GM19395 (cell line): Measurements from ENCODE around the gene RBKS.

Experiments used
- ATAC-seq: cut with Tn5 transposase; IDR thresholded peaks from one replicate; pipeline ENCODE4 v1.9.1; 2021; ENCODE audit warnings: mild to moderate bottlenecking, moderate library complexity; ENCODE audit not compliant: unreplicated experiment

Gene RBKS

DNA sequence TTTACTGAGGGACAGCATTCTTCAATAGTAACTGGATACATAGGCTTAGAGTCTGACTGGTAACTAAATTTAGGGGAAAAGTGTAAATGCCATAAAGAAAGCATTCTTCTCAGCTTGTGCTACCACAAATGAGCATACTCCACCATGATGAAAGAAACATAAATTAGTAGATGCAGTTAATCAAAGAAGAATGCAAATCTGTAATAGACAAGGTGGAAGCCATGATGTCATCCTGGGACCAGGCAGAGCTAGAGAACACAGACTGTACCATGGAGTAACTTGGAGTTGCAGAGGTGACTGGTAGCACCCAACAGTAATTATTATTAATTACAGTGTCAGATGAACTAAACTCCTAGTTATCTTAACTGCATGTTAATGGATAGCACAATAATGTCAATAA, 51.7 kb downstream of the RBKS start:
- ATAC-seq = no peak

DNA sequence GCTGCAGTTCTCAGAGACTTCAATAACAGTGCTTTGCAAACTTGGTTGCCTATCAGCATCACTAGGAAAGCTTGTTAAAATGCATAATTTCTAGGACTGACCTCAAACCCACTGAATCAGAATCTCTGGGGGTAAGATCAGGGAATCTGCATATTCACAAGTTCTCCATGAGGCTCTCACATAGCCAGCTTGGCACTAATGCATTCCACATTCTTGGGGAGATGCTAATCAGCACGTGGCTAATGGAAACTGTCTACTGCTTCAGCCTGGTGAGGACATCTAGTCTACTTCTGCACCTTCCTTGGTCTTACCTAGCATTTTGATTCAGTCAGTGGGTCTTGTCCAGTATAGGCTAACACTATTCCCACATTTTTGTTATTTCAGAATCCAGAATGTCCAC, 56.3 kb downstream of the RBKS start:
- no peak for ATAC-seq

DNA sequence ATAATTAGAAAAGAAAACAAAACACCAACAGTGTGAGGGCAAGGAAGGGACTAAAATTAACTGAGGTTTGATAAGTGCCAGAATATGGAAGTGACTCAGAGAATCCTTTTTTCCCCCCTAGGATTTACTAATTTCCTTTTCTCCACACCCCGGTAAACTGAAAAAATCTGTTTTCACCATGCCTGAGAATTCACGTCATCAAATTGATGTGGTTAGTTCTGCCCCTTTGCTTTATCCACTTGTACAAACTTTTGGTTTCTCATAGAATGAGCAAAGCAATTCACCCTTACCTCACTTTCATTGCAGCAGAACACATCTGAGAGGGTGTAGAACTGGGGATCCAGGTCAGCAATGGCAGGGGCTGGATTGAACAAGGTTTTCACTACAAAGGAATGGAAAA, 57.8 kb downstream of the RBKS start:
- no peak for ATAC-seq

DNA sequence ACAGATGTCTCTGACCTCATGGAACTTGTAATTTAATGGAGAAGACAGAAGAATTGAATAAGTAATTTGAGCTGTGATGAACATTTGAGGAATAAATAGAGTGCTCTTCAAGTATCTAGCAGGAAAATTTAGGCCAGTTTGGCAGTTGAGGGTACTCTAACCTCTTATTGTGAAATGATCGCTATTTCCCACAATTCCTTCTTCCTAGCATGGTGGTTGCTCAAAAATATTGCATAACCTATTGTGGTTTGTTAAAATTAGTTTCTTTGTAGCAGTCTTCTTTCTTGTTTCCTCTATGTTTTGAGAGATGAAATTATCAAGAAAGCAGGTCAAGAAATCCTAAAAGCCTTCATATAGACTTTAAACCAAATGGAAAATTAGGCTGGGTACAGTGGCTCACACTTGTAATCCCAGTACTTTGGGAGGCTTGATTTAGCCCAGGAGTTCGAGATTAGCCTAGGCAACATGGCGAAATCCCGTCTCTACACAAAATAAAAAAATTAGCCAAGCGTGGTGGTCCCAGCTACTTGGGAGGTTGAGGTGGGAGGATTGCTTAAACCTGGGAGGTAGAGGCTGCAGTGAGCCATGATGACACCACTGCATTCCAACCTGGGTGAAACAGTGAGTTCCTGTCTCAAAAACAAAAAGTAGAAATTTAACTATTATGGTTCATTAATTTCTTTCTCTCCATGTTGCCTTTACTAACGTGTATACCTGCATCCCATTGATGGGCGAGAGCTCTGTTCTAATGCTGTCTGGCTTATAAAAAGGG, 58.7 kb downstream of the RBKS start:
- no peak for ATAC-seq

DNA sequence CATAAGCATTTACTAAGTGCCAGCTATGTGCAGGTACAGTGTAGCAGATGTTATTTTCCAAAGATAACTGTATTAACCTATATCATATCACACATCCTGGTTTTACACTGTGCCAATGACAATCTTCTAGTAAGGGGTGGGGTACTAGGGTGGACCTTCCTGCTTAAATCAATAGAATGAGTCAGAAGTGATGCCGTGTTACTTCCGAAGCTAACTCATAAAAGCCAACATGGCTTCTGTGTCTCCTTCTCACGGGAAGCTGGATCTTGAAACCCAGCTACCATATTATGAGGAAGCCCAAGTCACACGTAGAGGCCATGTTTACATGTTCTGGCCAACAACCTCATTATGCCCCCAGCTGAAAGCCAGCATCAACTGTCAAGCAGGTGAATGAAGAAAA, 59.5 kb downstream of the RBKS start:
- no peak for ATAC-seq

DNA sequence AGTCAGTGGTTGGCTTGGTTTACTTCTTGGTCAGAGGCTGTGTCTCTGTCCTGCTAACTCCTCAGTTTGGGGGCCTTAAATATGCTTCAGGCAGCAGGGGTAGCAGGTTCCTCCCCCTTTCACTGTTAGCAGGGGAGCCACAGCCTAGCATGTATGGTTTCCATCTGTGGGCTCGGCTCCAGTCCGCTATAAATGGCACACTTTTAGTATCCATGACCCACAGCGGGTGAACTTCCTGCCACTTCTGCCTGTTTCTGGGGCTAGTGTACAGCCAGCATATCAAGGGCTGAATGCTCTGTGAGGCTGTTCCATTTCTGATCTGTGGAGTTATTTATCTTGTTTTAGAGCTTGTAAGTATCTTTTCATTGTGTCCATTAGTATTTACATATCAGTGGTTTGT, 60.4 kb downstream of the RBKS start:
- ATAC-seq = no peak

DNA sequence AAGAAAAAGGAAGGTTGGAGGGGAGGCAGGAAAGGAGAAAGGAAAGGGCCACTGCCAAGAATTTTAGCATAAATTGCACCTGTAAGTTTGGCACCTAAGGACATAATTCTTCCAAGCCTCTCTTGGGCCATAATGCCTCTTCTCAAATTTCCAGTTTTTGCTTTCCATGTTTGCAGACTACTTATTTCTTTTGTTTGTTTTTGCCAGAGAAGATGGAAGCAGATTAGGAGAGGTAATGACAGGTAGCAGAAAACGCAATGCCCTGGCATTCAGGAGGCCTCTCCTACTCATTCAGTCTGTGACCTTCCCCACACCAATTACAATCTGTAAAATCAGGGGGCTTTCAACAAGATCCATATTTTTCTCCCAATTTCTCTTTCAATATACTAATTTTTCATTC, 61.9 kb downstream of the RBKS start:
- ATAC-seq = no peak

DNA sequence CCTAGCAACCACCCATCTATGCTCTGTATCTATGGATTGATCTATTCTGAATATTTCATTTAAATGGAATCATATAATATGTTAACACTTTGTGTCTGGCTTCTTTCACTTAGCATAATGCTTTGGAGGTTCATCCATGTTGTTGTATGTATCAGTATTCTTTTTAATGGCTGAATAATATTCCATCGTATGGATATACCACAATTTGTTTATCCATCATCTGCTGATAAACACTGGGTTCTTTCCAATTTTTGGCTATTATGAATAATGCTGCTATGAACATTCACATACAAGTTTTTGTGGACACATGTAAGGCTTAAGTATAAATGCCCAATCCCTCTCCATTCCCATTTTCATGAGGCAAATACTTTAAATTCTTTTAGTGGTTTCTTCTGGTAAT, 65.8 kb downstream of the RBKS start:
- no peak for ATAC-seq

DNA sequence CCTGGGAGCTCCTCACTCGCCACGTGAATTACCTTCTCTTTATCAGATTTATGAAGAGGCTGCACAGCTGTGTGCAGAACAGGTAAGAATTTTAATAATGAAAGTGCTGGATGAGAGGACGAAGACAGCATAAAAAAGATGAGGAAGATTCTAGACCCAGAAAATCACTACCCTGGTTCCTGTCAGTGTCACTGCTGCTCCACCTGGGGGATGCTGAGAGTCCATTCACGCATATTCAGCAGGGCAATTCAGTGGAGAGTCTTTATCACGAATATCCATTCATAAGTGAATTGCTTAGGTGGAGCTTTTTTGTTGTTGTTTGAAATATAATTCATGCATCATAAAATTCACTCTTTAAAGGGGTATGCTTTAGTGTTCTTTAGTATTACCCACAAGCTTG, 66.6 kb downstream of the RBKS start:
- no peak for ATAC-seq

DNA sequence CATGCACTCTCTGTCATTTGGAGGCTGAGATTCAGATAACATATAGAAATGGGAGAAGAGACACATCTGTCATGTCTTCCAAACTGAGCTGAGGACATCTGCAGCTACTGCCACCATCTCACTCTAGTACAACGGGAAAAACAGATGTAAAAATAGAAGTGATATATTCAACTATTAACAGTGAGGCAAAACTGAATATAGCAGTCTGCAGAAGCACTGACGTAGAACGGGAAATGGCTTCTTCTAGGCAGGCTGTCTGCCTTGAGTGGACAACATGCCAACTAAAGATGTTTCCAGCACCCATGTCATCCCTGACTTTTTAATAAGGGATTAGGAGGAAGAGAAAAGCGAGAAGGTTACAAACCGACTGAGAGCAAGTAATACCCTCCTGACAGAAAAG, 67.1 kb downstream of the RBKS start:
- no peak for ATAC-seq

DNA sequence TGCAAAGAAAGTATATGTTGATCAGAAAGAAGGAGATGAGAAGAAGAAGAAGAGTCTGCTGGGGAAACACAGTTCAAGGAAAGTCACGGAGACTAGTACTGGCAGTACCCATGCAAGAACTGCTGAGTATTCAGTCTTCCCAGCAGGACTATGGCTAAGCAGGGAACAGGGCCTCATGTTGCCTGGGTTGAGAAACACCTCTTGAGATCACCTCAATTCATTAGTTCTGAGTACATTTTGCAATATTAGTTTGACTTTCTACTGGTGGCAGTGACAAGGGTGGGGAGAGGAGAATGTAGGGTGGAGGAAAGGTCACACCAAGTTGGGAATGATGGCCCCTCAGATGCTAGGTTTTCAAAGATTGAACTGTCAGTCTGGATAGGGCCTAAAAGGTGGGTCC, 68.1 kb downstream of the RBKS start:
- ATAC-seq = no peak

DNA sequence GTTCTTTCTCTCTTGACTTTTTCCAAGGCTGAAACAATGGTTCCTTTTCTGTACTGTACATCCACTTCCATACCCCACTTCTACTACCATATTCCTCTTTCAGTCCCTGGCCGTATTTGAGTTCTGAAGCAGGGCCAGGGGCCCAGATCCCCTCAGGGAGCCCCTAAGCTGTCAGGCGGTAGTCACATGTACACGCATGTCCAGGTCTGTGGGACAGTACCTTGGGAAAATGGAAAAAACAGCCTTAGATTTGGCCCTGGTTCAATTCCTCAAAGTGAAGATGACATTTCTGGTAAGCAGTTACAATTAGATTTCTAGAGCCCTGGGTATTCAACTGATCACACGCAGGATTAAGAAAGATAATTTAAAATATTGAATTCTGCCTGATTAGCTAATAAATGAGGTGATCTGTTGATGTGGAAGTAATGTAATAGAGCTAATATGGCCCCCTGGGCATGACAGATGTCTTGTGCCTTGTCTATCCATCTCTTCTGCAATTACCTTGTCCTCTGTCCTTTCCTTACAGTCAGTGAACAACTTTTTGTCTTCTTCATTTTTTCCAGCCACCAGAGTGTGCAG, 74.2 kb downstream of the RBKS start:
- ATAC-seq = no peak

DNA sequence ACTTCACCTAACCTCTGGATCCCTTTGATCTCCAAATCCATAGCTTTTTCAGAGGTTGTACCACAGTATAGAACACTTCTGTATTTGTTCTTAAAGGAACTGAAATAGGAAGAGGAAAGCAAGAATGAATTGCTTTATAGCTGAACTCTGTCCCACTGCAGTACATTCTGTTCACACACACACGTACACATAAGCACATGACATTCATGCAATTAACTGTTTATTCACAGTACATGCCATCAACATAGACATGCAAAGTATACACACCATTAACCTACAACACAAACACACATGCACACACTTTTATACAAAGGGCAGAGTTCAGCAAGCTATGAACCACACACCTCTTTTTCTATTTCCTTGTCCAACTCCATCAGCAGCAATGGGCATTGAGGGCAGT, 75.4 kb downstream of the RBKS start:
- no peak for ATAC-seq

DNA sequence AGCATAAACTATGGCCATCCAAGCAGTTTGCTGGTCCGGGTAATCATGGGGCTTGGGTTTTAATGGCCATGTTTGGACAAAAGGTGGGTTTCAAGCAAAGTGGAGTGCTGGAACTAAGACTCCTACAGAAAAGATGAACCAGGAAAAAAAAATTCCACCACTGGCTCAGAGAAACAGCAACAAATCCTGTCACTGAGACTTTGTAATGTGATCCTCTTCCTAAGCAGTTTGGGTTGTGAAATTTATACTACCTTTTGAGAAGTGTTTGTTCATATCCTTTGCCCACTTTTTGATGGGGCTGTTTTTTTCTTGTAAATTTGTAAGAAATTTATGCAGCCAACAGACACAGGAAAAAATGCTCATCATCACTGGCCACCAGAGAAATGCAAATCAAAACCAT, 78.4 kb downstream of the RBKS start:
- no peak for ATAC-seq

DNA sequence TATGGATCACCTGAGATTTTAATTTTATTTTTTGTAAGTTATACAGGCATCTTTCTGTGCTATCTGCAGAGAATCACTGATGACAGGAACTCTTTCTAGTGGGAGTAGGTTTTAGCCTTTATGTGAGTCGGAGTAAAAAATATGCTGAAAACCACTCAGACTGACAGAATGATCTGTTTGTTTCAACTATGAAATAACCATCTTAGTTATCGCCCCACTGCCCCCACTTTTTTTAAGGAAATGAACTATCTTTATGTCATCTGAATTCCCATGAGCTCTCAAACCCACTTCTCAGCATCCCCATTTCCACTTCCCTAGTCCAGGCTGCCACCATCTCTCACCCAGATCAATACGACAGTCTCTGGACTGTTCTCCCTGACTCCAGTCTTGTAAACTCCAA, 79.7 kb downstream of the RBKS start:
- no peak for ATAC-seq

DNA sequence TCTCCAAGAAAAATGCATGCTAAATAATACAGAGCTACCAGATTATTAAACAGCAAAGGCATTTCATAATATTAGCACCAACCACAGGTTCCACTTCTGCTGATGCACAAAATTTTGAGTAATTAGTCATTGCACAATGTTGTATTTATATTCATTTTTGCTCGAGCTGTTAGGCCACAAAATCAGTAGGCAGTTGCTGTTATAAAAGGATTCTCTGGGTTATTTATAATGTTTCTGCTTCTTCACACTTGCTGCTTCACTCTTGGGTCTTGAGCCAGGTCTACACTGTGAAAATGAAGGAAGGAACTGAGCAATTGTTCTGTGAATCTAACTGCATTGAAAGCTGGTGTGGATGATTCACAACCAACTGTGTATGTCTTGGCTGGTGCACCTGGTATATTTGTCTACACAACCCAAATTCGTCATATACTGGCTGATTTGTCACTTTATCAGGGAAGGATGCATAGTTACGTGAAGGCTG, 80.4 kb downstream of the RBKS start:
- no peak for ATAC-seq

DNA sequence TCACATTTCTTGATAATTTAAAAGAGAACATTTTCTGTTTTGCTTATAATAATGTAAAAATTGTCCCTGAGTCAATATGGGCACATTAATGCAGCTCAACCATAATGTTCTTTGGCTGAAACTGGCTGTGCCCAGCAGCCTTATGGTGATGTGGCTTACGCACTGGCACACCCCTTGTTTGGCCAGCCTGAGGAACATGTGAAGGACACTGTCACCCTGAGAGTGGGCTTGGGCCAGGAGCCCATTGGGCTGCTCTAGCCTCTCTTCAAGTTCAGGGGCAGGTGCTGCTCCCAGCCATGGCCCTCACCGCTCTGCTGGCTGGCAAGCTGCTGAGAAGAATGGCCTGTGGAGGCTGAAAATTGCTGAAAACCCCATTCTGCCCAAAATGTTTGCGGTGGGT, 81.2 kb downstream of the RBKS start:
- ATAC-seq = no peak

DNA sequence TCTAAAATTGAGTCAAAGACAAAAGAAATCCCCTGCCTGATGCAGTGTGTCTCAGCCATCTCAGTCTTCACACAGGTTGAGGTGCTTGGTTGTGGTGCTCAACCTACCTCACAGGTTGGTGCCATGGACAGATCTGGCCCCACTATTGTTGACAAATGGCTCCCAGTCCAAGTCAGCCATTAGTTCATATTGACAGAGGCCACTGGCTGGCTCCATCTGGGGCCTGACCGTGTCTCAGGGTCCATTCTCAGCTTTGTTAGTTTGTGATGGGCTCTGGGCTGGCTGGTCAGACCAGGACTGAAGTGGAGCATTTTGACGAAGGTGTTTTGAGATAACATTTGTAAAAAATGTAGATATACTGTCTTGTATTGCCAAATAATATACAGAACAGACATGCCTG, 81.8 kb downstream of the RBKS start:
- ATAC-seq = no peak

DNA sequence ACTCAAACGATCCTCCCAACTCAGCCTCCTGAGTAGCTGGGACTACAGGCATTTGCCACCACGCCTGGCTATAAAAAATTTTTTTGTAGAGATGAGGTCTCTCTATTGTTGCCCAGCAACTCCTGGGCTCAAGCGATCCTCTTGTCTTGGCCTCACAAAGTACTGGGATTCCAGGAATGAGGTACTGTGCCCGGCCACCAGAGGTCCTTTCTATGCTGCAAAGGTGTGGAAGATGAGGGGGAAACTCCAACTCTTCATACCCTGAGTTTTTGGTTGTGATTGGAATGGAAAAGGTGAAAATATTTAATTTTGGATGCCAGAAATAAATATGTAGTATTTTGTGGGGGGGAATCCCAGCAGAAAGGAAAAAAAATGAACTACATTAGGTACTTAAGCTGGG, 82.7 kb downstream of the RBKS start:
- ATAC-seq = no peak

DNA sequence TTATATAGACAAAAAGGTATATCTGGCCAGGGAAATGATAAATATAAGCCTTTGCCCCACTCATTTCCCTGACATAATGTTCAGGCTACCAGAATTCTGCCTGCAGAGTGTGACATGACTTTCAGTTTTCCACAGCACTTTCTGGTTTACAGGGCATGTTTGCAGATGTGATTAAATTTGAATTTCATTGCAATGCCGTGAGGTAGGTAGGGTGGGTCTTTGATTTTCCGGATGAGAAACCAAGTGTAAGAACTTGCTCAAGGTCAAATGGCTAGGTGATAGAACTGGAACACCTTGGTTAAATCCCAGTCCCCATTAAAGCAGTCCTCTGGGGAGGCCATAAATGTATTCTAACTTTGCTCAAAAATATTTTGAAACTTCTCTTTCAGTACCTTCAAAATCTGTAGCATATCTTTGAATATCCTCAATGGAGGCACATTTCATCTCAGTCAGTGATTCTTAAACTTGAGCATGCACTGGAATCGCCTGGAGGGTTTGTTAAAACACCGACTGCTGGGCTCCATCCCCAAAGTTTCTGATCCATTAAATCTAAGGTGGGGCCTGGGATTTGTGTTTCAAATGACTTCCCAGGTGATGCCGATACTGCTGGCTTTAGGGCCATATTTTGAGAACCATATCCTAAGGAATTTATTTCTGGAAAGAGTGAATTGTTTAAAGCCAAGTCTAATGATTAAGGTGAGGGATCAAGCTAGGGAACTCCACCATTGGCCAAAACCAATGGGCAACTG, 83.7 kb downstream of the RBKS start:
- ATAC-seq = no peak

DNA sequence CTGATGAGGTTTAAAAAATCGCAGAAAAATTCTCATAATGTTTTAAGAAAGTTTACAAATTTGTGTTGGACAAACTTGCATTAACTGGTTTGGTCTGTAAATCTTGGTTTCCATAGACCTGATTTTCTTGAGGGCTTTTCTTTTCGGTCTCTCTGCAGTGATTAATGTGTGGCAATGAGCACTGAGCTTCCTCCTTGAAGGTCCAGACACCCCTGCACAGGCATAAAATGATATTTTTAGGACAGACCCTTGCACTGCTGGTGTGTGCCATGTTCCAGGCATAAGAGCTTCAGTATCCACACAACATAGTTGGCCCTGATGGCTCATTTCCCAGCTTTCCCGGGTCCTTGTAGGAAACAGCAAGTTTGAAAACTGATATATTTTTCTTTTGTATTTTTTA, 85.0 kb downstream of the RBKS start:
- ATAC-seq = no peak

DNA sequence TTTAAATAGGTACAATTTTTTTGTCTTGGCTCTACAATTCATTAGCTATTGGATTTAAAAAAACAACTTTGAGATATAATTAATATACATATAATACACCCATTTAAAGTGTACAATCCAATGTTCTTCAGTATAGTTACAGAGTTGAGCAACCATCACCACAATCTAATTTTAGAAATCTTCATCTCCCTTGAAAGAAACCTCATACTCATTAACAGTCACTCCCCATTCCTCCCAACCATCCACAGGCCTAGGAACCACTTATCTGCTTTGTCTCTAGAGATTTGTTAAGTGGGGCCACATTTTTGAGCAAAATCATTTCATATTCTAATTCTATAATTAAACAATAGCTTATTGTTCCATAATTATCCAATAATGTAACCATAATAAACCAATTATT, 86.0 kb downstream of the RBKS start:
- no peak for ATAC-seq
